Loucy (cell line): ENCODE results near the gene SMIM38.

ENCODE experiments used
- H2AFZ ChIP-seq: fragments of 200-600 bp; sonication (generic); 2 replicates; pipeline ENCODE4 v1.6.0; 2016; ENCODE audit warnings: antibody characterized with exemption, mild to moderate bottlenecking, low read length, moderate library complexity
- H3F3A ChIP-seq: fragments of 200-600 bp; 2 replicates; pipeline ENCODE4 v1.6.0; 2016; ENCODE audit warnings: antibody characterized with exemption, low read depth, mild to moderate bottlenecking
- H3K27me3 ChIP-seq: fragments of 200-600 bp; sonication (generic); 2 replicates; pipeline ENCODE4 v1.6.1; 2014; ENCODE audit warnings: low read length, mild to moderate bottlenecking; ENCODE audit not compliant: insufficient read depth, poor library complexity, severe bottlenecking
- H3K36me3 ChIP-seq: fragments of 200-600 bp; sonication (generic); 2 replicates; pipeline ENCODE4 v1.6.1; 2016; ENCODE audit warnings: low read length; ENCODE audit not compliant: insufficient read depth
- H3K4me1 ChIP-seq: fragments of 200-600 bp; sonication (generic); 2 replicates; pipeline ENCODE4 v1.5.1; 2014; ENCODE audit warnings: low read length, mild to moderate bottlenecking; ENCODE audit not compliant: insufficient read depth, poor library complexity, severe bottlenecking
- H3K4me2 ChIP-seq: fragments of 200-600 bp; sonication (generic); 2 replicates; pipeline ENCODE4 v1.6.0; 2014; ENCODE audit warnings: antibody characterized with exemption, low read length, low read depth, mild to moderate bottlenecking; ENCODE audit not compliant: poor library complexity, severe bottlenecking
- H3K4me3 ChIP-seq: fragments of 200-600 bp; sonication (generic); 2 replicates; pipeline ENCODE4 v1.5.1; 2014; ENCODE audit warnings: low read length, mild to moderate bottlenecking, mixed read lengths; ENCODE audit not compliant: poor library complexity, severe bottlenecking
- H3K79me2 ChIP-seq: fragments of 200-600 bp; sonication (generic); 2 replicates; pipeline ENCODE4 v1.6.1; 2014; ENCODE audit warnings: low read length; ENCODE audit not compliant: insufficient read depth
- H3K9ac ChIP-seq: fragments of 200-600 bp; sonication (generic); 2 replicates; pipeline ENCODE4 v1.6.0; 2014; ENCODE audit warnings: mild to moderate bottlenecking, low read depth, low read length, moderate library complexity; ENCODE audit not compliant: poor library complexity, severe bottlenecking
- H3K9me2 ChIP-seq: fragments of 200-600 bp; sonication (generic); replicated peaks from 2 replicates; pipeline ENCODE4 v1.6.1; 2016; ENCODE audit warnings: low read depth, low read length, mixed read lengths
- H3K9me3 ChIP-seq: fragments of 200-600 bp; sonication (generic); 2 replicates; pipeline ENCODE4 v1.6.1; 2014; ENCODE audit warnings: mild to moderate bottlenecking, antibody characterized with exemption, low read length, low read depth; ENCODE audit not compliant: insufficient read depth
- H4K20me1 ChIP-seq: fragments of 200-600 bp; sonication (generic); 2 replicates; pipeline ENCODE4 v1.6.0; 2014; ENCODE audit warnings: antibody characterized with exemption, low read length, mild to moderate bottlenecking; ENCODE audit not compliant: insufficient read depth, poor library complexity, severe bottlenecking
- CTCF ChIP-seq: fragments of 200-600 bp; sonication (generic); conservative IDR thresholded peaks from 2 replicates; pipeline ENCODE4 v1.5.1; 2014; ENCODE audit warnings: mild to moderate bottlenecking, antibody characterized with exemption, low read length
- EZH2phosphoT487 ChIP-seq: fragments of 200-600 bp; IDR thresholded peaks from 2 replicates; pipeline ENCODE4 v1.6.1; 2018; ENCODE audit warnings: antibody characterized with exemption, mild to moderate bottlenecking, moderate library complexity, borderline replicate concordance

SMIM38 gene

GRCh38 chr11:69115586-69116560, 39.9 kb upstream of the SMIM38 start:
- H3K27me3 ChIP-seq = no peaks in the 10 kb centered on the region
- H3K9me2 ChIP-seq = no peaks in the 10 kb centered on the region
- no peaks in the 10 kb centered on the region for H3K9me3 ChIP-seq
- H3K9ac ChIP-seq = no peak overlapping the region
- H2AFZ ChIP-seq = no peak overlapping the region
- no peaks in the 10 kb centered on the region for H3K36me3 ChIP-seq
- no peaks in the 10 kb centered on the region for H4K20me1 ChIP-seq
- no peak overlapping the region for H3K4me3 ChIP-seq
- no peak overlapping the region for H3K4me2 ChIP-seq
- H3K79me2 ChIP-seq = no peaks in the 10 kb centered on the region
- no peaks in the 10 kb centered on the region for H3K4me1 ChIP-seq
- H3F3A ChIP-seq = no peaks in the 10 kb centered on the region
- no peak for TF ChIP-seq CTCF
- TF ChIP-seq EZH2phosphoT487 = no peak

- no peaks in the 10 kb centered on the region for H3K79me2 ChIP-seq
- no peaks in the 10 kb centered on the region for H3K4me1 ChIP-seq
- H3K9me3 ChIP-seq = no peaks in the 10 kb centered on the region
- no peak overlapping the region for H3K4me3 ChIP-seq
- TF ChIP-seq CTCF (no peak), EZH2phosphoT487 (no peak)
- H3K27me3 ChIP-seq = no peaks in the 10 kb centered on the region
- H4K20me1 ChIP-seq = no peaks in the 10 kb centered on the region
- H3K36me3 ChIP-seq = no peaks in the 10 kb centered on the region
- H3K4me2 ChIP-seq = no peak overlapping the region
- no peak overlapping the region for H2AFZ ChIP-seq
- H3K9me2 ChIP-seq = no peaks in the 10 kb centered on the region
- no peaks in the 10 kb centered on the region for H3F3A ChIP-seq
- no peak overlapping the region for H3K9ac ChIP-seq
Observed at GRCh38 chr11:69116671-69117070, 39.1 kb upstream of the SMIM38 start.

GRCh38 chr11:69119190-69119589, 36.5 kb upstream of the SMIM38 start:
- H3K36me3 ChIP-seq = no peaks in the 10 kb centered on the region
- H3K4me3 ChIP-seq = no peak overlapping the region
- H3K4me1 ChIP-seq = peaks cover 7% of the 10 kb centered on the region

More at GRCh38 chr11:69119190-69119589, 36.5 kb upstream of the SMIM38 start:
- Histone ChIP-seq H3K27me3 (no peaks in the 10 kb centered on the region), H3K9me2 (no peaks in the 10 kb centered on the region), H3K79me2 (no peaks in the 10 kb centered on the region), H3K9me3 (no peaks in the 10 kb centered on the region), H3F3A (no peaks in the 10 kb centered on the region), H4K20me1 (no peaks in the 10 kb centered on the region), H2AFZ (no peak overlapping the region), H3K4me2 (no peak overlapping the region), H3K9ac (no peak overlapping the region)
- TF ChIP-seq EZH2phosphoT487 (no peak), CTCF (no peak)
